Fibroblast of lung (primary cell): Measurements from ENCODE around the gene SPINK9. TPM values are rescaled to one million over a fixed set of nuclear protein-coding genes. Genes with fewer than 3 reads are reported as not detected.

ENCODE experiments used
- DNase-seq, 2 donors: peaks; one replicate each; pipeline versions ENCODE4 v3.0.0 to v3.0.0-alpha.2; 2010; ENCODE audit warnings: low read depth in 2 of 2
- H2AFZ ChIP-seq: 2 replicates; pipeline ENCODE4 v1.5.1; 2012; ENCODE audit warnings: low read length, control low read depth, inconsistent platforms
- H3K27ac ChIP-seq: 2 replicates; pipeline ENCODE4 v1.5.1; 2011; ENCODE audit warnings: low read length, control low read depth; ENCODE audit not compliant: insufficient read depth
- H3K27me3 ChIP-seq: 2 replicates; pipeline ENCODE4 v1.5.1; 2011; ENCODE audit warnings: mild to moderate bottlenecking, low read length; ENCODE audit not compliant: control insufficient read depth, insufficient read depth
- H3K36me3 ChIP-seq: 2 replicates; pipeline ENCODE4 v1.5.1; 2011; ENCODE audit warnings: low read length; ENCODE audit not compliant: control insufficient read depth, insufficient read depth
- H3K4me1 ChIP-seq: 2 replicates; pipeline ENCODE4 v1.5.1; 2011; ENCODE audit warnings: low read length; ENCODE audit not compliant: control insufficient read depth, insufficient read depth; ENCODE audit errors: extremely low read depth
- H3K4me2 ChIP-seq: 2 replicates; pipeline ENCODE4 v1.5.1; 2011; ENCODE audit warnings: low read length, control low read depth; ENCODE audit not compliant: insufficient read depth; ENCODE audit errors: extremely low read depth
- H3K4me3 ChIP-seq, 4 experiments: fragments of 200-600 bp in 1 of 4; sonication (generic) in 1 of 4; replicated peaks in 1 of 4; 2 replicates each; pipeline ENCODE4 v1.5.1; 2011 to 2016; ENCODE audit warnings: low read length in 4 of 4, low read depth in 3 of 4, mild to moderate bottlenecking in 3 of 4, control low read depth in 2 of 4, inconsistent platforms in 1 of 4, mixed read lengths in 1 of 4; ENCODE audit not compliant: insufficient read depth in 1 of 4; ENCODE audit errors: control extremely low read depth in 1 of 4
- H3K79me2 ChIP-seq: 2 replicates; pipeline ENCODE4 v1.5.1; 2012; ENCODE audit warnings: mild to moderate bottlenecking, low read length, inconsistent platforms; ENCODE audit not compliant: control insufficient read depth, insufficient read depth
- H3K9ac ChIP-seq: 2 replicates; pipeline ENCODE4 v1.5.1; 2011; ENCODE audit warnings: mild to moderate bottlenecking, low read length, control low read depth; ENCODE audit not compliant: insufficient read depth
- H3K9me3 ChIP-seq: 2 replicates; pipeline ENCODE4 v1.5.1; 2012; ENCODE audit warnings: low read depth, low read length; ENCODE audit not compliant: control insufficient read depth, insufficient read depth
- H4K20me1 ChIP-seq: 2 replicates; pipeline ENCODE4 v1.5.1; 2011; ENCODE audit warnings: low read length; ENCODE audit not compliant: control insufficient read depth, insufficient read depth; ENCODE audit errors: extremely low read depth
- EZH2 ChIP-seq: IDR thresholded peaks from 2 replicates; pipeline ENCODE4 v1.5.1; 2012; ENCODE audit warnings: low read length, control low read depth, mild to moderate bottlenecking; ENCODE audit errors: missing control alignments
- polyA plus RNA-seq, 2 donors: library from polyadenylated mRNA; depleted of rRNA in 1 of 2; stranded (reverse) in 1 of 2; unstranded in 1 of 2; fragments of >200 nt; gene quantifications; 2 replicates each; pipeline ENCODE4 v1.2.1, GENCODE V29; 2011 to 2012; ENCODE audit warnings: missing spikeins in 1 of 2
- total RNA-seq: library from RNA; depleted of rRNA; stranded (reverse); fragments of >200 nt; gene quantifications from 2 replicates; pipeline ENCODE4 v1.2.1, GENCODE V29; 2014
- TF ChIP-seq, protein P1 (sequence below), 2 donors: IDR thresholded peaks in 1 of 2; conservative IDR thresholded peaks in 1 of 2; 1 replicate in 1 of 2; 2 replicates in 1 of 2; pipeline ENCODE4 v1.5.1; 2011 to 2012; ENCODE audit warnings: low read length in 2 of 2, control low read depth in 1 of 2, inconsistent platforms in 1 of 2, low read depth in 1 of 2, mild to moderate bottlenecking in 1 of 2

The SPINK9 gene
- total and polyA plus RNA-seq, 2 donors (not counting 1 experiment from before 2014, with no cell fraction given): not detected

DNA sequence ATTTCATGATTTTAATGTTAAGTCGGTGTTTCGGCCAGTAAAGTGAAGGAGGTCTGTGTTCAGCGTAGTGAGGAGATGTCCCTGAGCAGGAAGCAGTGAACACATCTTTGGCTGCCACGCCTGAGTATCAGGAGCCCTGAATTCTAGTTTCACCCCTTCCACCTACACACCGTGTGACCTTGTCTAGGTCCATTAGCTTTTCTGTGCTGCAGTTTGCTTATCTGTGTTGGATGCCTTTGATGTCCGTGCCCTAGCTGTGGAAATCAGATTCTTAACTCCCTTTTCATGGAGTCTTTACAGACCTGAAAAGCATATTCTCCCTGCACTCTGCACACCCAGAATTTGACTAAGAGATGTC is 49.0 kb downstream of the SPINK9 start:
- TF ChIP-seq, protein P1, sequence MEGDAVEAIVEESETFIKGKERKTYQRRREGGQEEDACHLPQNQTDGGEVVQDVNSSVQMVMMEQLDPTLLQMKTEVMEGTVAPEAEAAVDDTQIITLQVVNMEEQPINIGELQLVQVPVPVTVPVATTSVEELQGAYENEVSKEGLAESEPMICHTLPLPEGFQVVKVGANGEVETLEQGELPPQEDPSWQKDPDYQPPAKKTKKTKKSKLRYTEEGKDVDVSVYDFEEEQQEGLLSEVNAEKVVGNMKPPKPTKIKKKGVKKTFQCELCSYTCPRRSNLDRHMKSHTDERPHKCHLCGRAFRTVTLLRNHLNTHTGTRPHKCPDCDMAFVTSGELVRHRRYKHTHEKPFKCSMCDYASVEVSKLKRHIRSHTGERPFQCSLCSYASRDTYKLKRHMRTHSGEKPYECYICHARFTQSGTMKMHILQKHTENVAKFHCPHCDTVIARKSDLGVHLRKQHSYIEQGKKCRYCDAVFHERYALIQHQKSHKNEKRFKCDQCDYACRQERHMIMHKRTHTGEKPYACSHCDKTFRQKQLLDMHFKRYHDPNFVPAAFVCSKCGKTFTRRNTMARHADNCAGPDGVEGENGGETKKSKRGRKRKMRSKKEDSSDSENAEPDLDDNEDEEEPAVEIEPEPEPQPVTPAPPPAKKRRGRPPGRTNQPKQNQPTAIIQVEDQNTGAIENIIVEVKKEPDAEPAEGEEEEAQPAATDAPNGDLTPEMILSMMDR (conservative IDR thresholded peaks at IDR 0.05 in 1 of 2, IDR thresholded peaks at IDR 0.05 in 1 of 2; ENCODE audit: low read depth in 1 of 2, low read length in 2 of 2): no peak
- H3K9ac ChIP-seq: peak overlapping the region; percentile 80
- no peaks in the 10 kb centered on the region for H4K20me1 ChIP-seq
- H3K27ac ChIP-seq: peak overlapping the region; percentile 98
- peaks cover 45% of the 10 kb centered on the region for H3K79me2 ChIP-seq
- H3K4me1 ChIP-seq: peaks cover 13% of the 10 kb centered on the region
- H3K4me2 ChIP-seq: peak overlapping the region; percentile 100
- no peaks in the 10 kb centered on the region for H3K27me3 ChIP-seq
- no peaks in the 10 kb centered on the region for H3K36me3 ChIP-seq
- peak; percentile 12 to 18 for DNase-seq
- H3K9me3 ChIP-seq: no peaks in the 10 kb centered on the region
- H2AFZ ChIP-seq: peak overlapping the region; percentile 45
- peak overlapping the region; percentile 84 to 99 (median 93) for H3K4me3 ChIP-seq

DNA sequence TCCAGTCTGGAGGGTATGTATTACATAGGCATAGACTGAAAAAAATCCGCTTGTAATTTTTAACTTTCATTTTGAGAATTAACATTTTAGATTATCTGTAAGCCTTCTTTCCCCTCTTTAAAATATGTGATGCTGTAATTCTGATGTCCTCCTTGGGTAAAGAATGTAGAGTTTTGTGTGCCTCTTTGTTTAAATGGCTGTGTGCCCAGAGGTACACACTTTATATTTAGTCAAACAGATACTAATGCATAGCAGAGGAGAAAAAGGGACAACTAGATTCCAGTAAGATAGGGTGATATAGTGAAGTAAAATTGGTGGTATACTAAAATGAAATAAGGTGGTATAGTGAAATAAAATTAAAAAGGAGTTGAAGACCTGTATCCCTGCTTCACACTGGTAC is 49.7 kb downstream of the SPINK9 start:
- Histone ChIP-seq H3K9me3 (no peaks in the 10 kb centered on the region), H3K27ac (peak overlapping the region; percentile 98), H3K4me3 (peak overlapping the region in 3 of 4 experiments; percentile 84 to 98 (median 88)), H3K9ac (no peak overlapping the region), H3K4me1 (peaks cover 13% of the 10 kb centered on the region), H3K27me3 (no peaks in the 10 kb centered on the region), H2AFZ (no peak overlapping the region), H3K36me3 (no peaks in the 10 kb centered on the region), H4K20me1 (no peaks in the 10 kb centered on the region), H3K79me2 (peaks cover 51% of the 10 kb centered on the region), H3K4me2 (peak overlapping the region; percentile 100)
- DNase-seq: no peak
- TF ChIP-seq, protein P1 (conservative IDR thresholded peaks at IDR 0.05 in 1 of 2, IDR thresholded peaks at IDR 0.05 in 1 of 2; ENCODE audit: low read depth in 1 of 2, low read length in 2 of 2): no peak
- no peak for TF ChIP-seq EZH2

DNA sequence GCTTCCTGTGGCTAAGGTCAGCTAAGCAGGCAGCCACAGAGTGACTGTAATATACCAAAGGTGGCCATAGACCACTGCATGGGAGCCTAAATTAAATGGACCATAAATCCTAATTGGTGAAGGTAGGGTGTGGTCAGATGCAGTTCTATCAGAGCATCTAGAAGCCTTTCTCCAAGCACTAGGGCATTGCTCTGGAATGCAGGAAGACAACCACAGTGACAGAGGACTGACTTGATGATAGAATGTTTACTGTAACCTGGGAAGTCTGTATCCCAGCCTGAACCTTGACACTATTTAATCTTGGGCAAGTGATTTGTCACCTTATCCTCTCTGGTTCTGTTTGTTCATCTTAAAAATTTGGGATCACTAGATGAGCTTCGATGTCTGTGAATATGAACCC is 50.7 kb downstream of the SPINK9 start:
- H3K27ac ChIP-seq: peak overlapping the region; percentile 28
- H3K4me2 ChIP-seq: peak overlapping the region; percentile 37
- H2AFZ ChIP-seq: no peak overlapping the region
- TF ChIP-seq, protein P1 (conservative IDR thresholded peaks at IDR 0.05 in 1 of 2, IDR thresholded peaks at IDR 0.05 in 1 of 2; ENCODE audit: low read depth in 1 of 2, low read length in 2 of 2): no peak
- no peak for TF ChIP-seq EZH2
- no peak overlapping the region for H3K9ac ChIP-seq
- no peaks in the 10 kb centered on the region for H3K36me3 ChIP-seq
- H3K9me3 ChIP-seq: no peaks in the 10 kb centered on the region
- H4K20me1 ChIP-seq: no peaks in the 10 kb centered on the region
- no peaks in the 10 kb centered on the region for H3K27me3 ChIP-seq
- DNase-seq: no peak
- no peak overlapping the region for H3K4me3 ChIP-seq
- peaks cover 13% of the 10 kb centered on the region for H3K4me1 ChIP-seq
- H3K79me2 ChIP-seq: peaks cover 59% of the 10 kb centered on the region
